ENCODE measurements around the gene SEMA3G.
A peak's percentile ranks its signal among the peaks of the same experiment; 100 is the strongest.

Gene SEMA3G

DNA sequence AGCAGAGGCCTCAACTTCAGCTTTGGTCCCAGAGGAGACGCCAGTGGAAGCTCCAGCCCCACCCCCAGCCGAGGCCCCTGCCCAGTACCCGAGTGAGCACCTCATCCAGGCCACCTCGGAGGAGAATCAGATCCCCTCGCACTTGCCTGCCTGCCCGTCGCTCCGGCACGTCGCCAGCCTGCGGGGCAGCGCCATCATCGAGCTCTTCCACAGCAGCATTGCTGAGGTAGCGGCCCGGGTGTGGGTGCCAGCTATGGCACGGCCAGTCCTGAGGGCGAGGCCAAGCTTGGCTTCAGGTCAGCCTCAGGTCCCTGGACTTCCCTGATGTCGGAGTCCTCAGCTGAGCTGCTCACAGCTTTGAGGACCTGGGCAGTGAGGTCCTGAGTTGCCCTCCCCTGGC lies 44.5 kb upstream of the SEMA3G start:
- DNase-seq (ENCODE audit: insufficient read length, low spot score) (no peak), FAIRE-seq (no peak)
- TF ChIP-seq, protein P1, sequence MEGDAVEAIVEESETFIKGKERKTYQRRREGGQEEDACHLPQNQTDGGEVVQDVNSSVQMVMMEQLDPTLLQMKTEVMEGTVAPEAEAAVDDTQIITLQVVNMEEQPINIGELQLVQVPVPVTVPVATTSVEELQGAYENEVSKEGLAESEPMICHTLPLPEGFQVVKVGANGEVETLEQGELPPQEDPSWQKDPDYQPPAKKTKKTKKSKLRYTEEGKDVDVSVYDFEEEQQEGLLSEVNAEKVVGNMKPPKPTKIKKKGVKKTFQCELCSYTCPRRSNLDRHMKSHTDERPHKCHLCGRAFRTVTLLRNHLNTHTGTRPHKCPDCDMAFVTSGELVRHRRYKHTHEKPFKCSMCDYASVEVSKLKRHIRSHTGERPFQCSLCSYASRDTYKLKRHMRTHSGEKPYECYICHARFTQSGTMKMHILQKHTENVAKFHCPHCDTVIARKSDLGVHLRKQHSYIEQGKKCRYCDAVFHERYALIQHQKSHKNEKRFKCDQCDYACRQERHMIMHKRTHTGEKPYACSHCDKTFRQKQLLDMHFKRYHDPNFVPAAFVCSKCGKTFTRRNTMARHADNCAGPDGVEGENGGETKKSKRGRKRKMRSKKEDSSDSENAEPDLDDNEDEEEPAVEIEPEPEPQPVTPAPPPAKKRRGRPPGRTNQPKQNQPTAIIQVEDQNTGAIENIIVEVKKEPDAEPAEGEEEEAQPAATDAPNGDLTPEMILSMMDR (IDR thresholded peaks at IDR 0.05; ENCODE audit: insufficient read depth, missing control alignments) = no peak

DNA sequence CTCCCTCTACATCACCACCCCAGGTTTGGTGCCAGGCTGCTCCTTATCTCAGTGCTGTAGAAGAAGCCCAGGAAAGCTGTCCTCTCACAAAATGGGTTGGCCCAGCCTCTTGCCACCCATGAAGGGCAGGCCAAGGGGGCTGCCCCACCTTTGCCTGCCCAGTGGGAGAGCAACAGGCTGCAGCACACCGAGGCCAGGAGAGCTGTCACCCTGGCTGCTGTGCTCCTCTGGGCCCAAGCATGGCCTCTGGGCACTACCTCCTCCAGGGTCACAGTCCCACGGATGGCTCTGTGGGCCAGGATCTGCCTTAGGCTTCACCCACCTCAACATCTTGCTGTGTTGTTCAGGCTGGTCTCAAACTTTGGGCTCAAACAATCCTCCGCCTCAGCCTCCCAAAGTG lies 43.8 kb upstream of the SEMA3G start:
- TF ChIP-seq, protein P1 (IDR thresholded peaks at IDR 0.05; ENCODE audit: insufficient read depth, missing control alignments) = no peak
- FAIRE-seq (no peak), DNase-seq (ENCODE audit: insufficient read length, low spot score) (no peak)

DNA sequence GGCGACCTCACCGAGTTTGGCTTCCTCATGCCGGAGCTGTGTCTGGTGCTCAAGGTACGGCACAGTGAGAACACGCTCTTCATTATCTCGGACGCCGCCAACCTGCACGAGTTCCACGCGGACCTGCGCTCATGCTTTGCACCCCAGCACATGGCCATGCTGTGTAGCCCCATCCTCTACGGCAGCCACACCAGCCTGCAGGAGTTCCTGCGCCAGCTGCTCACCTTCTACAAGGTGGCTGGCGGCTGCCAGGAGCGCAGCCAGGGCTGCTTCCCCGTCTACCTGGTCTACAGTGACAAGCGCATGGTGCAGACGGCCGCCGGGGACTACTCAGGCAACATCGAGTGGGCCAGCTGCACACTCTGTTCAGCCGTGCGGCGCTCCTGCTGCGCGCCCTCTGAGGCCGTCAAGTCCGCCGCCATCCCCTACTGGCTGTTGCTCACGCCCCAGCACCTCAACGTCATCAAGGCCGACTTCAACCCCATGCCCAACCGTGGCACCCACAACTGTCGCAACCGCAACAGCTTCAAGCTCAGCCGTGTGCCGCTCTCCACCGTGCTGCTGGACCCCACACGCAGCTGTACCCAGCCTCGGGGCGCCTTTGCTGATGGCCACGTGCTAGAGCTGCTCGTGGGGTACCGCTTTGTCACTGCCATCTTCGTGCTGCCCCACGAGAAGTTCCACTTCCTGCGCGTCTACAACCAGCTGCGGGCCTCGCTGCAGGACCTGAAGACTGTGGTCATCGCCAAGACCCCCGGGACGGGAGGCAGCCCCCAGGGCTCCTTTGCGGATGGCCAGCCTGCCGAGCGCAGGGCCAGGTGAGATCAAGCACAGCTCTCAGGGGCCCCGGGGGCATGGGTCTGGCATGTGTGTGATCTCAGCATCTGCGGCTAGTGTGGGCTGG lies 43.1 kb upstream of the SEMA3G start:
- FAIRE-seq (no peak), DNase-seq (ENCODE audit: insufficient read length, low spot score) (no peak)
- TF ChIP-seq, protein P1 (IDR thresholded peaks at IDR 0.05; ENCODE audit: insufficient read depth, missing control alignments) = no peak

DNA sequence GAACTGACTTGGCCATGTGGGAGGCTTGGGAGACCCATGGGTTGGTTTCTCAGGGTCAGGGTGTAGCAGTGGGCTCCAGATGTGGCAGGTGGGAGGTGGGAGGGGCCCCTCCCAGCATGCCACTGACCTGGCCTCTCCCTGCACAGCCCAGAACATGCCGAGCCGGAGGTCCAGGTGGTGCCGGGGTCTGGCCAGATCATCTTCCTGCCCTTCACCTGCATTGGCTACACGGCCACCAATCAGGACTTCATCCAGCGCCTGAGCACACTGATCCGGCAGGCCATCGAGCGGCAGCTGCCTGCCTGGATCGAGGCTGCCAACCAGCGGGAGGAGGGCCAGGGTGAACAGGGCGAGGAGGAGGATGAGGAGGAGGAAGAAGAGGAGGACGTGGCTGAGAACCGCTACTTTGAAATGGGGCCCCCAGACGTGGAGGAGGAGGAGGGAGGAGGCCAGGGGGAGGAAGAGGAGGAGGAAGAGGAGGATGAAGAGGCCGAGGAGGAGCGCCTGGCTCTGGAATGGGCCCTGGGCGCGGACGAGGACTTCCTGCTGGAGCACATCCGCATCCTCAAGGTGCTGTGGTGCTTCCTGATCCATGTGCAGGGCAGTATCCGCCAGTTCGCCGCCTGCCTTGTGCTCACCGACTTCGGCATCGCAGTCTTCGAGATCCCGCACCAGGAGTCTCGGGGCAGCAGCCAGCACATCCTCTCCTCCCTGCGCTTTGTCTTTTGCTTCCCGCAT lies 42.3 kb upstream of the SEMA3G start:
- FAIRE-seq = no peak
- no peak for DNase-seq (ENCODE audit: insufficient read length, low spot score)
- TF ChIP-seq, protein P1 (IDR thresholded peaks at IDR 0.05; ENCODE audit: insufficient read depth, missing control alignments) = no peak

DNA sequence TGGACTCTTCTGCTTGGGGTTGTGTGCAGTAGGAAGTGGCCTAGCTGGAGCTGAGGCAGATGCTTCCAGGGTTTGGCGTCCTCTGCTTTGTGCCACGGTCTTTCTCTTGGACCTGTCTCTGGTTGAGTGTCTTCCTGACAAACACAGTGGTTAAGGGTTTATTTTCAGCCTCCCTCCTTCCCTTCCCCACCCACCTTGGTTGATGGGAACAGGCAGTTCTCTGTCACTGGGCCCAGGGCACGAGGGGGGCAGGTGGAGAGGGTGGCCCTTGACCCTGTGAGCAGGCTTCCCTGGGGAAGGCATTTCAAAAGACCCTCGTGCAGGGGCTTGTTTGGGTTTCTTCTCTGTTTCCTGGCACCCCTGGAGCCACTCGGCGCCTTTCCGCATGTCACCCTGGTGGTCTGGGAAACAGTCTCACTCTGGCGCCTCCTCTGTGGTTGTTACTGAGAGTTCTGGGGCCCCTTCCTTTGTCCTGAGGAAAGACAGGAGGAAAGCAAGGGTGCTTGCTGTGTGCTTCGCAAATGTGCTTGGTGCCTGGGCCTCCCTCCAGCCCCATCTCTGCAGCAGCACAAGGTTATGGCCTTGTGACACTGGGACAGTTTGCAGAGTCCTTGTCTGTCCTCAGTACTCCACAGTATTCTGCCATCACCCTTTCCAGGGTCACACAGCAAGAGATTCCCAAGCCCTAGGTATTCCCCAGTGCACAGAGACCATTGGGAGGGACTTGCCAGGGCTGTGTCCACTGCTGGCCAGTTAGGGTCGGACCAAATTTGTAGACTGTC lies 40.0 kb upstream of the SEMA3G start:
- no peak for FAIRE-seq
- TF ChIP-seq, protein P1 (IDR thresholded peaks at IDR 0.05; ENCODE audit: insufficient read depth, missing control alignments) = no peak
- no peak for DNase-seq (ENCODE audit: insufficient read length, low spot score)

DNA sequence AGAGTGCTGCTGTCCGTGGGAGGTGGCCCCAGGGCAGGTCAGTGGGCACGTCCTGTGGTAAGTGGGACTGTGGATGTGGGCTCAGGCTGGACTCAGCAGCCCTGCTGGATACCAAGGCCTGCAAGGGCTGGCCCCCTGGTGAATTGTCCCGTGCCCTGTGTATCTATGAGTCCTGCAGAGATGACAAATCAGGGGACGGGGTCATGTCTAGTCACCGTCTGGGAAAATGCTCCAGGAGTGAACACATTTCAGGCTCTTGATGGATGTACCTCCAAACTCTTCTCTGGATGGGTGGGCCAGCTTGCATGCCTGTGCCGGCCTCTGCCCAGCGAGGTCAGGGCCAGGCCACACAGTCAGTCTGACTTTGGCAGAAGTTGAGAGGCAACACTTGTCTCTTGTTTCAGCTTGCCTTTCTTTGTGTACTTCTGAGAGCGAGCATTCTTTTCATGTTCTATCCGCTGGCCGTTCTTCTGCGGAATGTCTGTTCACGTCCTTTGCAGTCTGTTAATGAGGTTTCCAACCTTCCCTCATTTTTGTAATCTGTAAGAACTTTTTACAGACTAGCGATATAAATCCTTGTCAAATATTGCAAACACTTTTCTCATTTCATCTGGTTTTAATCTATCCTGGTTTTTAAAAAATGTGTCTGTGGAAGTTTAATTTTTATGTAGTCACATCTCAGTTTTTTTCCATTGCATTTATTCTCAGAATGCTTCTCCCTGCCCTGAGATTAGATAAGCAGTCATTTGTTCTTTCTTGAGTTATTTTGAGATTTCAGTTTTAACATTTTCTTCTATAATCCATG lies 38.9 kb upstream of the SEMA3G start:
- TF ChIP-seq, protein P1 (IDR thresholded peaks at IDR 0.05; ENCODE audit: insufficient read depth, missing control alignments) = no peak
- FAIRE-seq (peak; percentile 56), DNase-seq (ENCODE audit: insufficient read length, low spot score) (no peak)
